BLaER1 treated with 17β-estradiol and CSF1 and Interleukin-3, amounts not matched to agents 10 nM and 100 nM (cell line): ENCODE results near the gene SUPT20HL2.
"Not testable (repeated sequence)": the region's sequence is repeated elsewhere in the genome, so short reads cannot be mapped to it uniquely, and the experiment has no call there.

Source experiments
- H3K27ac ChIP-seq, 11 experiments: shearing (Covaris generic); formaldehyde crosslinking; 2 replicates each; pipeline ENCODE4 v1.8.1; 2022
- H3K27me3 ChIP-seq, 11 experiments: shearing (Covaris generic); formaldehyde crosslinking; 2 replicates each; pipeline ENCODE4 v1.8.1; 2022
- H3K36me3 ChIP-seq, 11 experiments: shearing (Covaris generic); formaldehyde crosslinking; 2 replicates each; pipeline ENCODE4 v1.8.1; 2022
- H3K4me1 ChIP-seq, 10 experiments: shearing (Covaris generic); formaldehyde crosslinking; 2 replicates each; pipeline ENCODE4 v1.8.1; 2022
- H3K4me2 ChIP-seq, 11 experiments: shearing (Covaris generic); formaldehyde crosslinking; 2 replicates each; pipeline ENCODE4 v1.8.1; 2022
- H3K4me3 ChIP-seq, 10 experiments: shearing (Covaris generic); formaldehyde crosslinking; 2 replicates each; pipeline ENCODE4 v1.8.1; 2022
- H3K9ac ChIP-seq, 11 experiments: shearing (Covaris generic); formaldehyde crosslinking; 2 replicates each; pipeline ENCODE4 v1.8.1; 2022
- H3K9me3 ChIP-seq, 11 experiments: shearing (Covaris generic); formaldehyde crosslinking; replicated peaks in 1 of 11; 2 replicates each; pipeline ENCODE4 v1.8.1; 2022
- H4K20me1 ChIP-seq, 11 experiments: shearing (Covaris generic); formaldehyde crosslinking; 2 replicates each; pipeline ENCODE4 v1.8.1; 2022
- Cebpa-rat ChIP-seq, 11 experiments: shearing (Covaris generic); IDR thresholded peaks; 2 replicates each; pipeline ENCODE4 v1.8.1; 2022

The SUPT20HL2 gene

GRCh38 chrX:24316111-24316510 lies 2.2 kb upstream of the SUPT20HL2 start:
- no peak overlapping the region for H3K27ac ChIP-seq
- no peak overlapping the region for H3K9ac ChIP-seq
- H3K4me2 ChIP-seq = no peak overlapping the region
- H4K20me1 ChIP-seq = no peaks in the 10 kb centered on the region
- TF ChIP-seq Cebpa-rat (IDR thresholded peaks at IDR 0.05) = no peak
- H3K36me3 ChIP-seq = no peaks in the 10 kb centered on the region
- H3K4me3 ChIP-seq = no peak overlapping the region
- H3K4me1 ChIP-seq = no peaks in the 10 kb centered on the region
- no peaks in the 10 kb centered on the region for H3K27me3 ChIP-seq
- H3K9me3 ChIP-seq = peaks cover 0 to 9% (median 5%) of the 10 kb centered on the region in 11 experiments; a peak in 7 of 22 replicates

GRCh38 chrX:24312249-24312607 lies 1.6 kb downstream of the SUPT20HL2 start:
- not testable (repeated sequence) for H3K4me1 ChIP-seq, H3K27me3 ChIP-seq, H4K20me1 ChIP-seq, H3K27ac ChIP-seq, H3K9me3 ChIP-seq, H3K4me2 ChIP-seq, H3K9ac ChIP-seq, H3K36me3 ChIP-seq, H3K4me3 ChIP-seq

GRCh38 chrX:24311507-24312248 lies 2.2 kb downstream of the SUPT20HL2 start:
- not testable (repeated sequence) for H4K20me1 ChIP-seq, H3K4me1 ChIP-seq, H3K4me3 ChIP-seq, H3K36me3 ChIP-seq, H3K4me2 ChIP-seq, H3K27me3 ChIP-seq, H3K9ac ChIP-seq, H3K27ac ChIP-seq, H3K9me3 ChIP-seq

DNA sequence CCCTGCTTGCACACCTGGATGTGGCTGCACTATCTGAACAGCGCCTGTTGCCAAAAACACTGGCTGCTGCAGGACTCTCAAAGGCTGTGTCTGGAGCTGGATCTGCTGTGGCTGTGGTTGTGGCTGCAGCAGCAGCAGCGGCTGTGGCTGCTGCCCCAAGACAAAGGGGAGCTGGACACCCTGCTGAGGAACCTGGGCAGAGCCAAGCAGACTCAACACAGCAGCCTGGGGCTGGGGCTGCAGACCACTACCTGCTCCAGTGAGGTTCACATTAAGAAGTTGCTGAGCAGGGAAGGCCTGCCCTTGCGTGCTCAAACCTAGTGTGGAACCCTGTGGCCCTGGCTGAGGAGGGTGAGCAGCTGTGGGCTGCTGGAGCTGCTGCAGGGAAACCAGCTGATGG lies 3.0 kb downstream of the SUPT20HL2 start:
- not testable (repeated sequence) for H3K9me3 ChIP-seq, H4K20me1 ChIP-seq, H3K36me3 ChIP-seq, H3K4me3 ChIP-seq, H3K4me1 ChIP-seq, H3K27me3 ChIP-seq, H3K4me2 ChIP-seq, H3K9ac ChIP-seq, H3K27ac ChIP-seq

GRCh38 chrX:24309580-24310374 lies 4.1 kb downstream of the SUPT20HL2 start:
- not testable (repeated sequence) for H3K4me2 ChIP-seq, H3K4me1 ChIP-seq, H3K27ac ChIP-seq, H3K36me3 ChIP-seq, H3K27me3 ChIP-seq, H3K9ac ChIP-seq, H4K20me1 ChIP-seq, H3K9me3 ChIP-seq, H3K4me3 ChIP-seq

DNA sequence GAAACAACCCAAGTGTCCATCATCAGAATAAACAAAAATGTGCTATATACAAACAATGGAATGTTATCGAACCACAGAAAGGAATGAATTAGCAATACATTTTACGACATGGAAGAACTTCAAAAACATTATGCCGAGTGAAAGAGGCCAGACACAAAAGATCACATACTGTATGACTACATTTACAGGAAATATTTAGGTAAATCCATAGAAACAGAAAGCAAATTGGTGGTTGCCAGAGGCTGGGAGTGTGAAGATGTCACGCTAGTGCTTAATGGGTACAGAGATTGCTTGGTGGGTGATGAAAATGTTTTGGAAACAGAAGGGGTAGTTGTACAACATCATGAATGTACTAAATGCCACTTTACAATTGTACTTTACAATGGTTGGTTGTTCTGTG lies 5.1 kb downstream of the SUPT20HL2 start:
- not testable (repeated sequence) for H3K27ac ChIP-seq, H3K9ac ChIP-seq, H3K4me3 ChIP-seq, H3K9me3 ChIP-seq, H4K20me1 ChIP-seq, H3K4me2 ChIP-seq, H3K27me3 ChIP-seq, H3K4me1 ChIP-seq, H3K36me3 ChIP-seq

DNA sequence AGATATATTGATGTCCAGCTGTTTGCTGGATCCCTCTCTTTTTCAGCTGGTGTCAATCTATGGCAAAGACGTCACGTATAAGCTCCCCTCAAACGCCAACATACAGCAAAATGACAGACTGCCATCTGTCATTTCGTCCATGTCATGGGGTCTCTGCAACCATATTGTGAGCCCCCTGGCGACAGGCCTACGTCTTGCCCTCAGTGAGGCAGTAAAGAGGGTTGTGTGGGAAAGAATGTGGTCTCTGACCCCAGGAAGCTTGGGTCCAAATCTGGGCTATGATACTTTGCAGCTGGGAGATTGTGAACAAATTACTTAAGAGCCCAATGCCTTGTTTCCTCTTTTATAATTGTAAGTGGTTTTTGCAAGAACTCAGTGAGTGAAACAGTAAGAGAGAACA lies 7.4 kb downstream of the SUPT20HL2 start:
- Histone ChIP-seq H3K27me3 (peaks cover 0 to 6% (median 0%) of the 10 kb centered on the region in 11 experiments; a peak in 1 of 22 replicates), H3K27ac (no peak overlapping the region), H3K4me3 (no peak overlapping the region), H3K9ac (no peak overlapping the region), H4K20me1 (peaks cover 0 to 6% (median 0%) of the 10 kb centered on the region in 11 experiments; a peak in 1 of 22 replicates), H3K9me3 (no peaks in the 10 kb centered on the region), H3K4me2 (no peak overlapping the region), H3K36me3 (no peaks in the 10 kb centered on the region), H3K4me1 (peaks cover 0 to 6% (median 0%) of the 10 kb centered on the region in 10 experiments; a peak in 1 of 20 replicates)
- TF ChIP-seq Cebpa-rat (IDR thresholded peaks at IDR 0.05) = no peak

DNA sequence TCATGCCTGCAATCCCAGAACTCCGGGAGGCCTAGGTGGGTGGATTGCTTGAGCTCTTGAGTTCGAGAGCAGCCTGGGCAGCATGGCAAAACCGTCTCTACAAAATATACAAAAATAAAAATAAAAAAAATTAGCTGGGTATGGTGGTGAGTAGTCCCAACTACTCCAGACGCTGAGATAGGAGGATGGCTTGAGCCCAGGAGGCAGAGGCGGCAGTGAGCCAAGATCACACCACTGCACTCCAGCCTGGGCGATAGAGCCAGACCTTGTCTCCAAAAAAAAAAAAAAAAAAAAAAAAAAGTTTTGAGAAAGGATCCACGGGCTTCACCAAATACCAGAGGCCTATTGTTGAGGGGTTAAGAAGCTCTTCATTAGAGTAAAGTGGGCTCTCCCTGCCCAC lies 8.0 kb downstream of the SUPT20HL2 start:
- no peak overlapping the region for H3K4me3 ChIP-seq
- TF ChIP-seq Cebpa-rat (IDR thresholded peaks at IDR 0.05) = no peak
- H4K20me1 ChIP-seq = peaks cover 0 to 4% (median 0%) of the 10 kb centered on the region in 11 experiments; a peak in 1 of 22 replicates
- peaks cover 0 to 6% (median 0%) of the 10 kb centered on the region in 10 experiments; a peak in 1 of 20 replicates for H3K4me1 ChIP-seq
- no peak overlapping the region for H3K4me2 ChIP-seq
- no peaks in the 10 kb centered on the region for H3K36me3 ChIP-seq
- H3K9me3 ChIP-seq = no peaks in the 10 kb centered on the region
- H3K27me3 ChIP-seq = peaks cover 0 to 6% (median 0%) of the 10 kb centered on the region in 11 experiments; a peak in 1 of 22 replicates
- H3K27ac ChIP-seq = no peak overlapping the region
- no peak overlapping the region for H3K9ac ChIP-seq

DNA sequence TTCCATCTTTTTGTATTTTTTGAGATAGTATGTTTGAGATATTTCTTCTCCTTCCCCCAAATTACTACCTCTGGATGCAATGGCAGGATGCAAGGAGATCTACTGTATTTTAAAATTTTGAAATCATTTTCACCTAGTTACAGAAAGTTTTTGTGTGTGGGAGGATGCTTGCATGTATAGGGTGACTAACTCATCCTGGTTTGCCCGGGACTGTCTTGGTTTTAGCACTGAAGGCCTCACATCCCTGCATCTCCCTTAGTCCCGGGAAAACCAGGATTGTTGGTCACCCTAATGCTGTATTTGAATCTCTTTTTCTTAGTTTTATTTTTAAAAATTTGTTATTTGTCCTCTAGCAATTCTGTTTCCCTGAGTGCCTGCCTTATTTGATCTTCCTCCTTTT lies 12.1 kb downstream of the SUPT20HL2 start:
- no peak for TF ChIP-seq Cebpa-rat (IDR thresholded peaks at IDR 0.05)
- Histone ChIP-seq H4K20me1 (no peaks in the 10 kb centered on the region), H3K36me3 (no peaks in the 10 kb centered on the region), H3K27ac (no peak overlapping the region), H3K27me3 (peaks cover 0 to 6% (median 0%) of the 10 kb centered on the region in 11 experiments; a peak in 1 of 22 replicates), H3K4me2 (no peak overlapping the region), H3K4me3 (no peak overlapping the region), H3K9ac (no peak overlapping the region), H3K4me1 (0 out of 20 replicates have a peak, but pooled peaks cover 0 to 3% (median 0%) of the 10 kb centered on the region in 10 experiments), H3K9me3 (no peaks in the 10 kb centered on the region)

DNA sequence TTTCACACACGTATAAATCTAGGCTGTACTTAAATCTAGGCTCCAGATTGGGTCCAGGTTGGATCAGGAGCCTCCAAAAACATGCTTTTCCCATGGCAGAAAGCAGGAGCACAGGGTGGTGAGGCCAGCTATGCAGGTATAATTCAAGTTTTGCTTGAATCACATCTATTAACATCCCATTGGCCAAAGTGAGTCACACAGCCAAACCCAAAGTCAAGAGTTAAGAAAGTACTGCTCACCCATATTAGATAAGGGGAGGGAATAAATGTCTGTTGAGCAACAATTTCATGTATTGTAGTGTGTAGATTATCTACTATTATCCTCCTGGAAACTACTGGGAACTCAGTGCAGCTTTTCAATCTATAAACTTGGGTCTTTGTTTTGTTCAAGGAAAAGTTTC lies 12.8 kb downstream of the SUPT20HL2 start:
- H3K27me3 ChIP-seq = peaks cover 0 to 6% (median 0%) of the 10 kb centered on the region in 11 experiments; a peak in 1 of 22 replicates

More for the DNA sequence above, 12.8 kb downstream of the SUPT20HL2 start:
- Histone ChIP-seq H3K4me2 (no peak overlapping the region), H4K20me1 (no peaks in the 10 kb centered on the region), H3K4me3 (no peak overlapping the region), H3K9me3 (no peaks in the 10 kb centered on the region), H3K36me3 (no peaks in the 10 kb centered on the region), H3K4me1 (no peaks in the 10 kb centered on the region), H3K27ac (no peak overlapping the region), H3K9ac (no peak overlapping the region)
- no peak for TF ChIP-seq Cebpa-rat (IDR thresholded peaks at IDR 0.05)
